PC-3 (cell line): Measurements from ENCODE around the gene DRC3.

ENCODE experiments used
- EZH2 ChIP-seq: fragments of 300-600 bp; sonication (generic); IDR thresholded peaks from one replicate; pipeline ENCODE4 v1.6.1; 2017; ENCODE audit warnings: antibody characterized with exemption, mild to moderate bottlenecking, low read length; ENCODE audit not compliant: unreplicated experiment
- TF ChIP-seq, protein P1 (sequence below): fragments of 300-600 bp; sonication (generic); conservative IDR thresholded peaks from 2 replicates; pipeline ENCODE4 v1.5.1; 2017; ENCODE audit warnings: antibody characterized with exemption, low read depth, mild to moderate bottlenecking, low read length

DNA sequence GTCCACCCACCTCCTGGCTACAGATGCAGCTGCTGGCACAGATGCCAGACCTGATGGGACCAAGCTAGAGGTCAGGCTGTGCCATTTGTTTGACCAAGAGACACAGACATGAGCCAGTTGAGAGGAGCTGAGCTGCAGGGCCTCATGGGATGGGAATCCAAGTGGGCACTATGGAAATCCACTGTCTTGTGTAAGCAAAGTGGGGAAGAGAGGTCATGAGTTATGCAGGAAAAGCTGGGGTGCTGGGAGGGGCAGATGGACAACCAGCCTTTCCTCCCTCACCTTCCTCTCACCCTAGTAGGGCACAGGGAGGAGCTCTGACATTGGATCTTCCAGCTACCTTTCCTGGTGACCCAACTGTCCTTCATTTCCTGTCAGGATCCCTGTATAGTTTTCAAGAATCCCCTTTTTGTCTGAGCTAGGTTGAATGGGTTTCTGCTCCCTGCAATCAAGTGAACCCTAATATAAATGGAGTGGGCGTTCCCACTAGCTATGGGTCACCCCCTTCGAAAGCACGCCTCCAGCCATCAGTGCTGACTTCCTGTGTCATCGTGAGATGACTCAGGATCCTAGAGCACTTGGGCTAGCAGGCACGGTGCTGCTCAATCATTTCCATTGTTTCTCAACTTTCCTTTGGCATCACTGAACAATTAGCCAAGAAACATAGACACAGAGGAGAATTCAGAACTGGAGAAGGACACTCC, 52.7 kb downstream of the DRC3 start:
- TF ChIP-seq, protein P1, sequence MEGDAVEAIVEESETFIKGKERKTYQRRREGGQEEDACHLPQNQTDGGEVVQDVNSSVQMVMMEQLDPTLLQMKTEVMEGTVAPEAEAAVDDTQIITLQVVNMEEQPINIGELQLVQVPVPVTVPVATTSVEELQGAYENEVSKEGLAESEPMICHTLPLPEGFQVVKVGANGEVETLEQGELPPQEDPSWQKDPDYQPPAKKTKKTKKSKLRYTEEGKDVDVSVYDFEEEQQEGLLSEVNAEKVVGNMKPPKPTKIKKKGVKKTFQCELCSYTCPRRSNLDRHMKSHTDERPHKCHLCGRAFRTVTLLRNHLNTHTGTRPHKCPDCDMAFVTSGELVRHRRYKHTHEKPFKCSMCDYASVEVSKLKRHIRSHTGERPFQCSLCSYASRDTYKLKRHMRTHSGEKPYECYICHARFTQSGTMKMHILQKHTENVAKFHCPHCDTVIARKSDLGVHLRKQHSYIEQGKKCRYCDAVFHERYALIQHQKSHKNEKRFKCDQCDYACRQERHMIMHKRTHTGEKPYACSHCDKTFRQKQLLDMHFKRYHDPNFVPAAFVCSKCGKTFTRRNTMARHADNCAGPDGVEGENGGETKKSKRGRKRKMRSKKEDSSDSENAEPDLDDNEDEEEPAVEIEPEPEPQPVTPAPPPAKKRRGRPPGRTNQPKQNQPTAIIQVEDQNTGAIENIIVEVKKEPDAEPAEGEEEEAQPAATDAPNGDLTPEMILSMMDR, result no peak
- TF ChIP-seq EZH2, result no peak
